DOHH2 (cell line): ENCODE data around the gene DOP1B.

Source experiments
- CTCF ChIP-seq: fragments of 200-600 bp; sonication (generic); IDR thresholded peaks from one replicate; pipeline ENCODE4 v1.5.1; 2014; ENCODE audit warnings: antibody characterized with exemption, mild to moderate bottlenecking, low read depth, low read length; ENCODE audit not compliant: poor library complexity, severe bottlenecking
- EZH2phosphoT487 ChIP-seq: fragments of 200-600 bp; sonication (generic); IDR thresholded peaks from 2 replicates; pipeline ENCODE4 v1.6.1; 2017; ENCODE audit warnings: borderline replicate concordance, mild to moderate bottlenecking, antibody characterized with exemption, low read length, moderate library complexity, mixed read lengths

GRCh38 chr21:36145259-36145658, 11.4 kb upstream of the DOP1B start:
- TF ChIP-seq CTCF (no peak), EZH2phosphoT487 (no peak)
